HCT116 (cell line): ENCODE data around the gene OSBPL10. TPM values are rescaled to one million over a fixed set of nuclear protein-coding genes. Genes with fewer than 3 reads are reported as not detected.

Experiments used
- ATAC-seq: fragments of 200-7000 bp; cut with Tn5 transposase; 2 replicates; pipeline ENCODE4 v1.9.1; 2020; ENCODE audit warnings: mild to moderate bottlenecking, moderate library complexity
- BruUV-seq: library from RNA; stranded (reverse); fragments of 400-500 nt; replicated peaks from 2 replicates; lab custom pipeline; 2021; lab: Mats Ljungman, UMichigan
- CTCF ChIA-PET: fragments of 300-600 bp; sonication (Branson Sonifier 250); formaldehyde crosslinking; loops from one replicate; lab custom pipeline; 2021; ENCODE audit warnings: antibody characterized with exemption; lab: Charles Lee
- POLR2A ChIA-PET: fragments of 300-600, 350-600 bp; sonication (Branson Sonifier 250); formaldehyde crosslinking; loops from one replicate; lab custom pipeline; 2021; ENCODE audit warnings: antibody characterized with exemption; lab: Charles Lee
- RAD21 ChIA-PET, 2 experiments: fragments of 300-600 bp; sonication (Branson Sonifier 250); formaldehyde crosslinking; loops; one replicate each; lab custom pipeline; 2023; ENCODE audit warnings: low total read pairs in 2 of 2; ENCODE audit not compliant: uncharacterized antibody in 2 of 2, unreplicated experiment in 2 of 2, low non-redundant PET in 1 of 2; lab: Charles Lee
- DNase-seq: peaks from one replicate; pipeline ENCODE4 v3.0.0-alpha.2; 2010; ENCODE audit warnings: low read depth, low spot score
- H2AFZ ChIP-seq: fragments of 200-600 bp; shearing (Covaris generic), sonication (generic); 2 replicates; pipeline ENCODE4 v1.6.1; 2017; ENCODE audit warnings: low read depth, mixed run types, mixed read lengths, antibody characterized with exemption, low read length; ENCODE audit not compliant: poor library complexity, severe bottlenecking
- H3K27ac ChIP-seq: 2 replicates; pipeline ENCODE4 v1.5.1; 2012; ENCODE audit warnings: low read depth, low read length
- H3K27me3 ChIP-seq: fragments of 200-600 bp; sonication (generic); 2 replicates; pipeline ENCODE4 v1.6.1; 2016; ENCODE audit warnings: mixed run types, low read length, mixed read lengths; ENCODE audit not compliant: insufficient read depth
- H3K36me3 ChIP-seq, 2 experiments: fragments of 200-500 bp in 1 of 2; fragments of 200-600 bp in 1 of 2; sonication (Bioruptor generic) in 1 of 2; sonication (generic) in 1 of 2; 2 replicates each; pipeline versions ENCODE4 v1.5.1 to v1.6.1; 2014 to 2016; ENCODE audit warnings: low read length in 2 of 2, inconsistent platforms in 1 of 2, mixed read lengths in 1 of 2, mixed run types in 1 of 2; ENCODE audit not compliant: insufficient read depth in 2 of 2, control insufficient read depth in 1 of 2
- H3K4me1 ChIP-seq, 2 experiments: fragments of 200-600 bp in 1 of 2; sonication (generic) in 1 of 2; 2 replicates each; pipeline versions ENCODE4 v1.5.1 to v1.6.1; 2012 to 2017; ENCODE audit warnings: low read length in 2 of 2, inconsistent platforms in 1 of 2, mild to moderate bottlenecking in 1 of 2, mixed read lengths in 1 of 2, mixed run types in 1 of 2, moderate library complexity in 1 of 2; ENCODE audit not compliant: insufficient read depth in 2 of 2, control insufficient read depth in 1 of 2
- H3K4me2 ChIP-seq: fragments of 200-600 bp; sonication (generic); 2 replicates; pipeline ENCODE4 v1.6.1; 2017; ENCODE audit warnings: mixed run types, low read length, mixed read lengths
- H3K4me3 ChIP-seq, 2 experiments: fragments of 200-600 bp in 1 of 2; sonication (generic) in 1 of 2; replicated peaks in 1 of 2; 2 replicates each; pipeline ENCODE4 v1.5.1; 2011 to 2016; ENCODE audit warnings: low read length in 2 of 2, control low read depth in 1 of 2, low read depth in 1 of 2, mild to moderate bottlenecking in 1 of 2, mixed read lengths in 1 of 2, mixed run types in 1 of 2
- H3K79me2 ChIP-seq: fragments of 200-600 bp; sonication (generic); 2 replicates; pipeline ENCODE4 v1.6.1; 2017; ENCODE audit warnings: mild to moderate bottlenecking, mixed run types, low read length, moderate library complexity, mixed read lengths; ENCODE audit not compliant: insufficient read depth
- H3K9ac ChIP-seq: fragments of 200-600 bp; sonication (generic); 2 replicates; pipeline ENCODE4 v1.6.1; 2016; ENCODE audit warnings: low read length, mixed read lengths
- H3K9me2 ChIP-seq: fragments of 200-600 bp; sonication (generic), shearing (Covaris generic); 2 replicates; pipeline ENCODE4 v1.6.1; 2017; ENCODE audit warnings: mixed run types, mild to moderate bottlenecking, moderate library complexity; ENCODE audit not compliant: insufficient read depth
- H3K9me3 ChIP-seq, 2 experiments: fragments of 200-500 bp in 1 of 2; fragments of 200-600 bp in 1 of 2; sonication (Bioruptor generic) in 1 of 2; sonication (generic) in 1 of 2; 2 replicates each; pipeline ENCODE4 v1.6.1; 2014 to 2017; ENCODE audit warnings: low read length in 2 of 2, mixed read lengths in 2 of 2, inconsistent platforms in 1 of 2, low read depth in 1 of 2, mild to moderate bottlenecking in 1 of 2, mixed run types in 1 of 2, moderate library complexity in 1 of 2; ENCODE audit not compliant: control insufficient read depth in 1 of 2, insufficient read depth in 1 of 2
- H4K20me1 ChIP-seq: fragments of 200-600 bp; sonication (generic), shearing (Covaris generic); 2 replicates; pipeline ENCODE4 v1.6.1; 2017; ENCODE audit warnings: mixed run types, mild to moderate bottlenecking, moderate library complexity; ENCODE audit not compliant: insufficient read depth
- ATF3 ChIP-seq: IDR thresholded peaks from 2 replicates; pipeline ENCODE4 v1.6.1; 2012
- CBX3 ChIP-seq: IDR thresholded peaks from 2 replicates; pipeline ENCODE4 v1.6.1; 2012; ENCODE audit warnings: low read depth
- CEBPB ChIP-seq: IDR thresholded peaks from 2 replicates; pipeline ENCODE4 v1.6.1; 2012; ENCODE audit warnings: low read depth
- CTCF ChIP-seq, 3 experiments: fragments of 200-600 bp in 1 of 3; sonication (generic) in 1 of 3; IDR thresholded peaks in 2 of 3; conservative IDR thresholded peaks in 1 of 3; 2 replicates each; pipeline ENCODE4 v1.5.1; 2012 to 2017; ENCODE audit warnings: low read depth in 2 of 3, low read length in 2 of 3, antibody characterized with exemption in 1 of 3, borderline replicate concordance in 1 of 3, control low read depth in 1 of 3, mild to moderate bottlenecking in 1 of 3, mixed read lengths in 1 of 3, mixed run types in 1 of 3, moderate library complexity in 1 of 3; ENCODE audit not compliant: insufficient read depth in 1 of 3
- EGR1 ChIP-seq: IDR thresholded peaks from 2 replicates; pipeline ENCODE4 v1.6.1; 2012; ENCODE audit warnings: low read depth
- ELF1 ChIP-seq: IDR thresholded peaks from 2 replicates; pipeline ENCODE4 v1.6.1; 2012; ENCODE audit warnings: low read depth, borderline replicate concordance
- EZH2 ChIP-seq: fragments of 200-600 bp; sonication (generic); IDR thresholded peaks from 2 replicates; pipeline ENCODE4 v1.6.1; 2017; ENCODE audit warnings: antibody characterized with exemption, mixed run types
- EZH2phosphoT487 ChIP-seq: fragments of 200-600 bp; IDR thresholded peaks from 2 replicates; pipeline ENCODE4 v1.6.1; 2018; ENCODE audit warnings: antibody characterized with exemption, borderline replicate concordance
- FOSL1 ChIP-seq: IDR thresholded peaks from 2 replicates; pipeline ENCODE4 v1.6.1; 2012; ENCODE audit warnings: low read depth
- MAX ChIP-seq: IDR thresholded peaks from 2 replicates; pipeline ENCODE4 v1.6.1; 2012
- POLR2AphosphoS5 ChIP-seq: IDR thresholded peaks from 2 replicates; pipeline ENCODE4 v1.6.1; 2011; ENCODE audit warnings: mild to moderate bottlenecking, low read depth, low read length, moderate library complexity
- RAD21 ChIP-seq: IDR thresholded peaks from 2 replicates; pipeline ENCODE4 v1.6.1; 2012; ENCODE audit warnings: low read depth, mild to moderate bottlenecking
- REST ChIP-seq: IDR thresholded peaks from 2 replicates; pipeline ENCODE4 v1.6.1; 2012; ENCODE audit warnings: low read depth
- SIN3A ChIP-seq: IDR thresholded peaks from 2 replicates; pipeline ENCODE4 v1.6.1; 2012; ENCODE audit warnings: low read depth
- SRF ChIP-seq: IDR thresholded peaks from 2 replicates; pipeline ENCODE4 v1.6.1; 2012; ENCODE audit warnings: low read depth
- TCF7L2 ChIP-seq: IDR thresholded peaks from 2 replicates; pipeline ENCODE4 v1.7.0; 2011; ENCODE audit warnings: borderline replicate concordance, inconsistent platforms; ENCODE audit not compliant: insufficient read depth, insufficient read length; ENCODE audit errors: extremely low read depth
- YY1 ChIP-seq: IDR thresholded peaks from 2 replicates; pipeline ENCODE4 v1.6.1; 2011; ENCODE audit warnings: low read length, low read depth, moderate library complexity, mild to moderate bottlenecking; ENCODE audit not compliant: insufficient replicate concordance; ENCODE audit errors: extremely low read depth
- ZBTB33 ChIP-seq: IDR thresholded peaks from 2 replicates; pipeline ENCODE4 v1.6.1; 2011; ENCODE audit warnings: mild to moderate bottlenecking, low read length, moderate library complexity; ENCODE audit not compliant: insufficient replicate concordance; ENCODE audit errors: extremely low read depth
- ZFX ChIP-seq: fragments of 450-650 bp; IDR thresholded peaks from 2 replicates; pipeline ENCODE4 v1.6.1; 2017
- ZNF274 ChIP-seq: fragments of 200-500 bp; sonication (Bioruptor generic); IDR thresholded peaks from 2 replicates; pipeline ENCODE4 v1.6.1; 2014; ENCODE audit warnings: mild to moderate bottlenecking, low read depth, low read length, inconsistent platforms
- intact Hi-C: fragments of 100-400 bp; cut with micrococcal nuclease; formaldehyde crosslinking; loops from 2 replicates; pipeline ENCODE4 v1.10.0; 2022
- total RNA-seq: library from RNA; stranded (reverse); gene quantifications from one replicate; pipeline ENCODE4 v1.2.1, GENCODE V29; 2021; ENCODE audit not compliant: unreplicated experiment

Gene OSBPL10
- total RNA-seq, 1 experiment from 2014 or later = 25.8 TPM

- Histone ChIP-seq H2AFZ (no peak overlapping the region), H3K27ac (no peak overlapping the region), H3K4me1 (no peaks in the 10 kb centered on the region), H3K36me3 (no peaks in the 10 kb centered on the region), H3K9ac (no peak overlapping the region), H3K79me2 (peaks cover 10% of the 10 kb centered on the region), H3K4me2 (no peak overlapping the region), H3K27me3 (no peaks in the 10 kb centered on the region), H4K20me1 (no peaks in the 10 kb centered on the region), H3K9me3 (no peaks in the 10 kb centered on the region), H3K4me3 (no peak overlapping the region), H3K9me2 (no peaks in the 10 kb centered on the region)
- ChIA-PET POLR2A (no interaction called here), RAD21 (no interaction called here), CTCF (no interaction called here)
- TF ChIP-seq SRF (no peak), ZFX (no peak), YY1 (no peak), CBX3 (no peak), MAX (no peak), RAD21 (no peak), ATF3 (no peak), ZBTB33 (no peak), ELF1 (no peak), FOSL1 (no peak), REST (no peak), CEBPB (no peak), TCF7L2 (no peak), POLR2AphosphoS5 (no peak), ZNF274 (no peak), EGR1 (no peak), EZH2 (no peak), EZH2phosphoT487 (no peak), SIN3A (no peak), CTCF (IDR thresholded peaks at IDR 0.05 in 2 of 3, conservative IDR thresholded peaks at IDR 0.05 in 1 of 3; ENCODE audit: borderline replicate concordance in 1 of 3, insufficient read depth in 1 of 3, low read depth in 2 of 3, low read length in 2 of 3) (no peak)
- no TSS peak for BruUV-seq
- DNase-seq (no peak), ATAC-seq (no peak)
- intact Hi-C loops = no loop called here
Measured at GRCh38 chr3:31896026-31896425, 85.0 kb downstream of the OSBPL10 start.
